ENCODE data around the gene GPR78.
"Not testable (repeated sequence)": the region's sequence is repeated elsewhere in the genome, so short reads cannot be mapped to it uniquely, and the experiment has no call there.

GPR78 gene

DNA sequence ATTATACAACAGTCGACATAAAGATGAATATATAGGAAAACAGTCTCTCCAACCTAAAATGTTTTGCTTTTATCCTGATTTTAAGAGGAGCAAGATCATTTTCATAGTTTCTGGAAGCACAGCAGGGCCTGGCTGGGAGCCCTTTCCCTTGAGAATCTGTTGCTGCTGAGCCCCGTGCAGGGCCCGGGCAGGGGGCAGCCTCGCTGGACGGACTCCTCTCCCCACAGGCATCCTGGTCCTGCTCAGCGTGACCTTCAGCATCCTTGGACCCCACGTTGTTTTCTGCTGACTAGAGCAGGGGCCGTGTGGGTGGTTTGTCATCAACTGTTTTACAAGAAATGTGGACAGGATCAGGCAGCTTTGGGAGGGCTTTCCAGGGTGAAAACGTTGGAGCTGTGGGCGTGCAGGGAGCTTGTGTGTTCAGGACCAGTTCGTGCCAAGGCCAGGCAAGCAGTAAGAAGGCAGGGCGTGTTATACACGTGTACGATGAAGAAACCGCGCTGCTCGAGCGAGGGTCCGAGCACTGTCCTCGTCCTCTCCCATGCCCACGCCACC lies 37.4 kb downstream of the GPR78 start:
- H3K27me3 ChIP-seq (ENCODE audit: insufficient read depth, low read length): no peaks in the 10 kb centered on the region
- H3K36me3 ChIP-seq (ENCODE audit: control insufficient read depth in 1 of 2, insufficient read depth in 2 of 2, low read length in 2 of 2): peaks cover 58% of the 10 kb centered on the region in 2 experiments
- no peak overlapping the region for H3K4me2 ChIP-seq (ENCODE audit: low read length)
- no peaks in the 10 kb centered on the region for H3K9me3 ChIP-seq (ENCODE audit: insufficient read depth, low read depth, low read length)
- H4K12ac ChIP-seq (ENCODE audit: low read depth, low read length): no peak overlapping the region
- H2AK5ac ChIP-seq (ENCODE audit: low read length): no peak overlapping the region
- no peak for DNase-seq
- peaks cover 5% of the 10 kb centered on the region for H3K79me1 ChIP-seq (ENCODE audit: low read length)
- H3K27ac ChIP-seq (ENCODE audit: low read depth, low read length): no peak overlapping the region
- no peak overlapping the region for H2BK5ac ChIP-seq (ENCODE audit: low read depth, low read length, poor library complexity)
- H3K4ac ChIP-seq (ENCODE audit: low read depth, low read length): no peak overlapping the region
- H2BK12ac ChIP-seq (ENCODE audit: low read length): no peak overlapping the region
- peaks cover 13 to 17% of the 10 kb centered on the region in 2 experiments for H3K4me1 ChIP-seq (ENCODE audit: control insufficient read depth in 1 of 2, insufficient read depth in 2 of 2, low read length in 2 of 2)
- H3K23ac ChIP-seq (ENCODE audit: low read length): no peak overlapping the region
- H2AFZ ChIP-seq (ENCODE audit: insufficient read depth, low read length, poor library complexity): no peak overlapping the region
- H3K14ac ChIP-seq (ENCODE audit: low read length): no peak overlapping the region
- H3K9ac ChIP-seq (ENCODE audit: low read length): no peak overlapping the region
- WGBS (ENCODE audit: extremely low coverage, insufficient coverage, insufficient read length): no CpG with 5 or more reads among the region's 21 CpGs
- H2BK120ac ChIP-seq (ENCODE audit: insufficient read depth, low read length, poor library complexity): no peak overlapping the region
- H4K91ac ChIP-seq (ENCODE audit: low read depth, low read length): no peak overlapping the region
- H3K18ac ChIP-seq (ENCODE audit: low read length): no peak overlapping the region
- H4K8ac ChIP-seq (ENCODE audit: low read depth, low read length): peak overlapping the region; percentile 34
- H3K4me3 ChIP-seq (ENCODE audit: low read depth, low read length): no peak overlapping the region
- no peaks in the 10 kb centered on the region for H3K79me2 ChIP-seq (ENCODE audit: control insufficient read depth, insufficient read depth, low read length, poor library complexity)

DNA sequence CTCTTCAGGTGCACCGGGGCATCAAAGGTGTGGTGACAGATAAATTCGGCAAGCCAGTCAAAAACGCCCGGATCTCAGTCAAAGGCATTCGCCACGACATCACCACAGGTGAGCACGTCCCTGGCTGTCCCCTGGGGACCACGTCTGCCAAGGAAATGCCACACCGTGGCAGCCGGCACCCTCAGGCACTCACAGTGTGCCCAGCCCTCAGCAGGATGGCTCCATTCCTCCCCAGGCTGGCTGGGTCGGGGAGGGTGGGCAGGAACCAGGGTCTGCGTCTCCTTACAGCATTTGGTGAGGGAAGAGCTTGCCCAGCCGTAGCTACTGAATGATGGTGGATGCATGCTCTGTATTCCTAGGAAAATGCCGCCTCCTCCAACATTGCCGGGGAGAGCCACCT lies 38.2 kb downstream of the GPR78 start:
- no peaks in the 10 kb centered on the region for H3K27me3 ChIP-seq (ENCODE audit: insufficient read depth, low read length)
- H2AK5ac ChIP-seq (ENCODE audit: low read length): no peak overlapping the region
- H2AFZ ChIP-seq (ENCODE audit: insufficient read depth, low read length, poor library complexity): no peak overlapping the region
- WGBS (ENCODE audit: extremely low coverage, insufficient coverage, insufficient read length): no CpG with 5 or more reads among the region's 15 CpGs
- H2BK120ac ChIP-seq (ENCODE audit: insufficient read depth, low read length, poor library complexity): no peak overlapping the region
- H3K9ac ChIP-seq (ENCODE audit: low read length): no peak overlapping the region
- no peak overlapping the region for H3K14ac ChIP-seq (ENCODE audit: low read length)
- peaks cover 5% of the 10 kb centered on the region for H3K79me1 ChIP-seq (ENCODE audit: low read length)
- no peaks in the 10 kb centered on the region for H3K79me2 ChIP-seq (ENCODE audit: control insufficient read depth, insufficient read depth, low read length, poor library complexity)
- H3K4me3 ChIP-seq (ENCODE audit: low read depth, low read length): no peak overlapping the region
- H2BK12ac ChIP-seq (ENCODE audit: low read length): no peak overlapping the region
- H3K36me3 ChIP-seq (ENCODE audit: control insufficient read depth in 1 of 2, insufficient read depth in 2 of 2, low read length in 2 of 2): peaks cover 52 to 53% of the 10 kb centered on the region in 2 experiments
- H3K23ac ChIP-seq (ENCODE audit: low read length): no peak overlapping the region
- no peak overlapping the region for H3K4me2 ChIP-seq (ENCODE audit: low read length)
- H2BK5ac ChIP-seq (ENCODE audit: low read depth, low read length, poor library complexity): no peak overlapping the region
- H3K4me1 ChIP-seq (ENCODE audit: control insufficient read depth in 1 of 2, insufficient read depth in 2 of 2, low read length in 2 of 2): peaks cover 13 to 17% of the 10 kb centered on the region in 2 experiments
- no peak overlapping the region for H4K12ac ChIP-seq (ENCODE audit: low read depth, low read length)
- no peak overlapping the region for H3K18ac ChIP-seq (ENCODE audit: low read length)
- DNase-seq: no peak
- H3K4ac ChIP-seq (ENCODE audit: low read depth, low read length): no peak overlapping the region
- no peaks in the 10 kb centered on the region for H3K9me3 ChIP-seq (ENCODE audit: insufficient read depth, low read depth, low read length)
- no peak overlapping the region for H4K91ac ChIP-seq (ENCODE audit: low read depth, low read length)
- no peak overlapping the region for H3K27ac ChIP-seq (ENCODE audit: low read depth, low read length)
- H4K8ac ChIP-seq (ENCODE audit: low read depth, low read length): no peak overlapping the region

DNA sequence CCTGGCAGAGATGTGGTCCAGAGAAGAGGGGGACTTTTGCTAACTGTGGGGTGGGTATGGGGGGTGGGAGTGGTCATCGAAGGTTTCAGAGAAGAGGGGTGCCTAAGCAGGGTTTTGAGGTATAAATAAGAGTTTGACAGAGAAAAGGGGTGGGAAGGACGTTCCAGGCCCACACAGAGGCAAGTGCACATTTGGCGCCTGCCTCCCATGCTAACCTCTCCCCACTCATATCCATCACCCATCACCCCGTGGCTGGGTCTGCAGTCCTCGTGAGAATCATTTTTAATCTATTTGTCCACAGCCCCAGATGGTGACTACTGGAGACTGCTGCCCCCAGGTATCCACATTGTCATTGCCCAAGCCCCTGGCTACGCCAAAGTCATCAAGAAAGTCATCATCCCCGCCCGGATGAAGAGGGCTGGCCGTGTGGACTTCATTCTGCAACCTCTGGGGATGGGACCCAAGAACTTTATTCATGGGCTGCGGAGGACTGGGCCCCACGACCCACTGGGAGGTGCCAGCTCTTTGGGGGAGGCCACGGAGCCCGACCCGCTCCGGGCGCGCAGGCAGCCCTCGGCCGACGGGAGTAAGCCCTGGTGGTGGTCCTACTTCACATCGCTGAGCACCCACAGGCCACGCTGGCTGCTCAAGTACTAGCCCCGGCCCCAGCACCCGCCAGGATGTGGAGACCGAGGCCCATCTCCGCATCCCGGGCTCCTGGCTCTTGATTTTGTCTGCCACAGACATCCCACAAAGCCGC lies 38.9 kb downstream of the GPR78 start:
- no peak overlapping the region for H3K14ac ChIP-seq (ENCODE audit: low read length)
- no peak overlapping the region for H3K18ac ChIP-seq (ENCODE audit: low read length)
- H3K4me3 ChIP-seq (ENCODE audit: low read depth, low read length): no peak overlapping the region
- H2BK120ac ChIP-seq (ENCODE audit: insufficient read depth, low read length, poor library complexity): no peak overlapping the region
- no peaks in the 10 kb centered on the region for H3K79me2 ChIP-seq (ENCODE audit: control insufficient read depth, insufficient read depth, low read length, poor library complexity)
- peaks cover 45% of the 10 kb centered on the region in 2 experiments for H3K36me3 ChIP-seq (ENCODE audit: control insufficient read depth in 1 of 2, insufficient read depth in 2 of 2, low read length in 2 of 2)
- no peak overlapping the region for H2AK5ac ChIP-seq (ENCODE audit: low read length)
- no CpG with 5 or more reads among the region's 28 CpGs for WGBS (ENCODE audit: extremely low coverage, insufficient coverage, insufficient read length)
- no peak overlapping the region for H3K27ac ChIP-seq (ENCODE audit: low read depth, low read length)
- no peak overlapping the region for H3K9ac ChIP-seq (ENCODE audit: low read length)
- H3K79me1 ChIP-seq (ENCODE audit: low read length): peaks cover 5% of the 10 kb centered on the region
- H3K9me3 ChIP-seq (ENCODE audit: insufficient read depth, low read depth, low read length): no peaks in the 10 kb centered on the region
- H3K4me2 ChIP-seq (ENCODE audit: low read length): no peak overlapping the region
- no peak overlapping the region for H2AFZ ChIP-seq (ENCODE audit: insufficient read depth, low read length, poor library complexity)
- H4K12ac ChIP-seq (ENCODE audit: low read depth, low read length): no peak overlapping the region
- H3K4me1 ChIP-seq (ENCODE audit: control insufficient read depth in 1 of 2, insufficient read depth in 2 of 2, low read length in 2 of 2): peaks cover 13 to 17% of the 10 kb centered on the region in 2 experiments
- no peak overlapping the region for H3K23ac ChIP-seq (ENCODE audit: low read length)
- no peak overlapping the region for H2BK5ac ChIP-seq (ENCODE audit: low read depth, low read length, poor library complexity)
- H4K8ac ChIP-seq (ENCODE audit: low read depth, low read length): no peak overlapping the region
- no peak for DNase-seq
- no peak overlapping the region for H4K91ac ChIP-seq (ENCODE audit: low read depth, low read length)
- H3K4ac ChIP-seq (ENCODE audit: low read depth, low read length): no peak overlapping the region
- no peak overlapping the region for H2BK12ac ChIP-seq (ENCODE audit: low read length)
- H3K27me3 ChIP-seq (ENCODE audit: insufficient read depth, low read length): no peaks in the 10 kb centered on the region

- H4K8ac ChIP-seq (ENCODE audit: low read depth, low read length): not testable (repeated sequence)
- no CpG with 5 or more reads among the region's 14 CpGs for WGBS (ENCODE audit: extremely low coverage, insufficient coverage, insufficient read length)
These were observed 40.9 kb downstream of the GPR78 start for GRCh38 chr4:8621135-8621534.

More at GRCh38 chr4:8621135-8621534, 40.9 kb downstream of the GPR78 start:
- H2AK5ac ChIP-seq (ENCODE audit: low read length); H2AFZ ChIP-seq (ENCODE audit: insufficient read depth, low read length, poor library complexity); H2BK12ac ChIP-seq (ENCODE audit: low read length); H3K27ac ChIP-seq (ENCODE audit: low read depth, low read length); H2BK120ac ChIP-seq (ENCODE audit: insufficient read depth, low read length, poor library complexity); H3K4me1 ChIP-seq (ENCODE audit: control insufficient read depth in 1 of 2, insufficient read depth in 2 of 2, low read length in 2 of 2); H3K27me3 ChIP-seq (ENCODE audit: insufficient read depth, low read length); H3K4ac ChIP-seq (ENCODE audit: low read depth, low read length); H3K9me3 ChIP-seq (ENCODE audit: insufficient read depth, low read depth, low read length); H3K4me3 ChIP-seq (ENCODE audit: low read depth, low read length); H3K14ac ChIP-seq (ENCODE audit: low read length); H2BK5ac ChIP-seq (ENCODE audit: low read depth, low read length, poor library complexity); H3K23ac ChIP-seq (ENCODE audit: low read length); H3K4me2 ChIP-seq (ENCODE audit: low read length); H3K79me2 ChIP-seq (ENCODE audit: control insufficient read depth, insufficient read depth, low read length, poor library complexity); H3K79me1 ChIP-seq (ENCODE audit: low read length); H4K91ac ChIP-seq (ENCODE audit: low read depth, low read length); H3K18ac ChIP-seq (ENCODE audit: low read length); DNase-seq; H3K9ac ChIP-seq (ENCODE audit: low read length); H4K12ac ChIP-seq (ENCODE audit: low read depth, low read length): not testable (repeated sequence)
- peaks cover 32 to 33% of the 10 kb centered on the region in 2 experiments for H3K36me3 ChIP-seq (ENCODE audit: control insufficient read depth in 1 of 2, insufficient read depth in 2 of 2, low read length in 2 of 2)
